ENCODE measurements around the gene PLAC9. TPM values are rescaled to one million over a fixed set of nuclear protein-coding genes. Genes with fewer than 3 reads are reported as not detected.

Gene PLAC9
- total and polyA plus RNA-seq, 2 experiments from 2014 or later = 1.1 to 11.0 TPM

DNA sequence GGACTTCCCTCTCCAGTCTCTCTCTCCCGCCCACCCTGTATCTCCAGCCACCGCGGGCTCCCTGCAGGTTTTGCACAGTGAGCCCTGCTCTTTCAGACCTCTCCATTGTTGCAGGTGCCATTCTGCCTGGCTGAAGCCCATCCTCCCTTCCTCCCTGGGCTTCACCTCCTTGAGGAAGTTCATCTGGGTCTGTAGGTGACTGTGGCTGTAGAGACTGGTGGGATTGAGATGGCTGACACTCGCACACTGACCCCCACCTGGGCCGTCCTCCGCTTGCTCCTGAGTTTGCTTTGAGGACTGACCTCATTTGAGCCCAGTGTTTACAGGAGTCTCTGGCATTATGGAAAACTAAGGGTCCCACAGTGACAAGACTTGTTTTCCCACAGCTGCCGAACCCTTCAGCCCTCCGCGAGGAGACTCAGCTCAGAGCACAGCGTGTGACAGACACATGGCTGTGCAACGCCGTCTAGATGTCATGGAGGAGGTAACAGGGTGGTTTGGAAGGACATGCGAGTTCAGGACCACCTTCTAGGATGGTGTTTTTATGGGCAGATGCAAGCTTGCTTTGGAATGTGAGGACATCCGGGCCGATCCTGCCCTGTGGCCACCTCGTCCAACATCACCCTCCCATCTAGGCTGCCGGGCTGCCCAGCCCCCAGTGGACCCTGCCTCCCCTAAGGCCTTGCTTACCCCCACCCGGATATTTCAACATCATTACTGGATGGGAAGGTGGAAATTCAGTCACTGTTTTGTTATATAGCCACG, 9.3 kb downstream of the PLAC9 start:
- Histone ChIP-seq H3K36me3 (ENCODE audit: insufficient read depth) (no peaks in the 10 kb centered on the region), H3F3A (replicated peaks; ENCODE audit: low read depth) (no peaks in the 10 kb centered on the region), H3K27ac (ENCODE audit: low read depth) (no peak overlapping the region), H3K79me2 (replicated peaks; ENCODE audit: insufficient read depth) (no peaks in the 10 kb centered on the region), H3K4me1 (ENCODE audit: insufficient read depth) (no peaks in the 10 kb centered on the region), H3K4me3 (no peak overlapping the region), H3K4me2 (no peak overlapping the region), H4K20me1 (replicated peaks; ENCODE audit: insufficient read depth) (no peaks in the 10 kb centered on the region), H3K9me2 (ENCODE audit: insufficient read depth) (no peaks in the 10 kb centered on the region), H3K27me3 (ENCODE audit: insufficient read depth) (no peaks in the 10 kb centered on the region), H2AFZ (no peak overlapping the region)
- Mint-ChIP-seq H3K4me1 (peaks cover 9% of the 10 kb centered on the region), H3K27me3 (ENCODE audit: insufficient read depth, low read depth, poor library complexity) (peaks cover 17% of the 10 kb centered on the region), H3K36me3 (ENCODE audit: low read depth) (no peaks in the 10 kb centered on the region), H3K27ac (no peak overlapping the region), H3K4me3 (no peak overlapping the region; the same call in 2 of the 3 replicates), H3K9me3 (no peaks in the 10 kb centered on the region)
- DNase-seq (ENCODE audit: low spot score) (no peak), ATAC-seq (no peak)
- TF ChIP-seq ETS1 (IDR thresholded peaks at IDR 0.05) = no peak
- TF ChIP-seq EZH2 (IDR thresholded peaks at IDR 0.05; ENCODE audit: low read depth, unreplicated experiment) = no peak
- no peak for TF ChIP-seq ZNF114 (CRISPR knock-in tag; IDR thresholded peaks at IDR 0.05)
- TF ChIP-seq EZH2phosphoT487 (IDR thresholded peaks at IDR 0.05; ENCODE audit: unreplicated experiment) = no peak
- no peak for TF ChIP-seq ZNF331 (CRISPR knock-in tag; IDR thresholded peaks at IDR 0.05; ENCODE audit: low read depth)
- no peak for TF ChIP-seq POLR2AphosphoS5 (IDR thresholded peaks at IDR 0.05; ENCODE audit: low read depth)
- TF ChIP-seq NANOG (IDR thresholded peaks at IDR 0.05; ENCODE audit: borderline replicate concordance) = no peak
- no peak for TF ChIP-seq ZNF462 (CRISPR knock-in tag; IDR thresholded peaks at IDR 0.05)
- no peak for TF ChIP-seq STAT1 (IDR thresholded peaks at IDR 0.05; ENCODE audit: unreplicated experiment)
- TF ChIP-seq, protein P1, sequence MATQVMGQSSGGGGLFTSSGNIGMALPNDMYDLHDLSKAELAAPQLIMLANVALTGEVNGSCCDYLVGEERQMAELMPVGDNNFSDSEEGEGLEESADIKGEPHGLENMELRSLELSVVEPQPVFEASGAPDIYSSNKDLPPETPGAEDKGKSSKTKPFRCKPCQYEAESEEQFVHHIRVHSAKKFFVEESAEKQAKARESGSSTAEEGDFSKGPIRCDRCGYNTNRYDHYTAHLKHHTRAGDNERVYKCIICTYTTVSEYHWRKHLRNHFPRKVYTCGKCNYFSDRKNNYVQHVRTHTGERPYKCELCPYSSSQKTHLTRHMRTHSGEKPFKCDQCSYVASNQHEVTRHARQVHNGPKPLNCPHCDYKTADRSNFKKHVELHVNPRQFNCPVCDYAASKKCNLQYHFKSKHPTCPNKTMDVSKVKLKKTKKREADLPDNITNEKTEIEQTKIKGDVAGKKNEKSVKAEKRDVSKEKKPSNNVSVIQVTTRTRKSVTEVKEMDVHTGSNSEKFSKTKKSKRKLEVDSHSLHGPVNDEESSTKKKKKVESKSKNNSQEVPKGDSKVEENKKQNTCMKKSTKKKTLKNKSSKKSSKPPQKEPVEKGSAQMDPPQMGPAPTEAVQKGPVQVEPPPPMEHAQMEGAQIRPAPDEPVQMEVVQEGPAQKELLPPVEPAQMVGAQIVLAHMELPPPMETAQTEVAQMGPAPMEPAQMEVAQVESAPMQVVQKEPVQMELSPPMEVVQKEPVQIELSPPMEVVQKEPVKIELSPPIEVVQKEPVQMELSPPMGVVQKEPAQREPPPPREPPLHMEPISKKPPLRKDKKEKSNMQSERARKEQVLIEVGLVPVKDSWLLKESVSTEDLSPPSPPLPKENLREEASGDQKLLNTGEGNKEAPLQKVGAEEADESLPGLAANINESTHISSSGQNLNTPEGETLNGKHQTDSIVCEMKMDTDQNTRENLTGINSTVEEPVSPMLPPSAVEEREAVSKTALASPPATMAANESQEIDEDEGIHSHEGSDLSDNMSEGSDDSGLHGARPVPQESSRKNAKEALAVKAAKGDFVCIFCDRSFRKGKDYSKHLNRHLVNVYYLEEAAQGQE (IDR thresholded peaks at IDR 0.05; ENCODE audit: unreplicated experiment) = no peak
- no peak for TF ChIP-seq CREB1 (CRISPR knock-in tag; IDR thresholded peaks at IDR 0.05; ENCODE audit: low read depth)
- TF ChIP-seq, protein P2, sequence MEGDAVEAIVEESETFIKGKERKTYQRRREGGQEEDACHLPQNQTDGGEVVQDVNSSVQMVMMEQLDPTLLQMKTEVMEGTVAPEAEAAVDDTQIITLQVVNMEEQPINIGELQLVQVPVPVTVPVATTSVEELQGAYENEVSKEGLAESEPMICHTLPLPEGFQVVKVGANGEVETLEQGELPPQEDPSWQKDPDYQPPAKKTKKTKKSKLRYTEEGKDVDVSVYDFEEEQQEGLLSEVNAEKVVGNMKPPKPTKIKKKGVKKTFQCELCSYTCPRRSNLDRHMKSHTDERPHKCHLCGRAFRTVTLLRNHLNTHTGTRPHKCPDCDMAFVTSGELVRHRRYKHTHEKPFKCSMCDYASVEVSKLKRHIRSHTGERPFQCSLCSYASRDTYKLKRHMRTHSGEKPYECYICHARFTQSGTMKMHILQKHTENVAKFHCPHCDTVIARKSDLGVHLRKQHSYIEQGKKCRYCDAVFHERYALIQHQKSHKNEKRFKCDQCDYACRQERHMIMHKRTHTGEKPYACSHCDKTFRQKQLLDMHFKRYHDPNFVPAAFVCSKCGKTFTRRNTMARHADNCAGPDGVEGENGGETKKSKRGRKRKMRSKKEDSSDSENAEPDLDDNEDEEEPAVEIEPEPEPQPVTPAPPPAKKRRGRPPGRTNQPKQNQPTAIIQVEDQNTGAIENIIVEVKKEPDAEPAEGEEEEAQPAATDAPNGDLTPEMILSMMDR (conservative IDR thresholded peaks at IDR 0.05; ENCODE audit: low read depth in 2 of 2) = no peak
- TF ChIP-seq JUNB (IDR thresholded peaks at IDR 0.05; ENCODE audit: unreplicated experiment) = no peak
